AG04450 (cell line): ENCODE results near the gene ATP11A. TPM values are rescaled to one million over a fixed set of nuclear protein-coding genes. Genes with fewer than 3 reads are reported as not detected.
"Not testable (repeated sequence)": the region's sequence is repeated elsewhere in the genome, so short reads cannot be mapped to it uniquely, and the experiment has no call there.

Experiments
- CTCF ChIA-PET: fragments of 300-600, 350-600 bp; formaldehyde crosslinking; extraction: SDS; loops from one replicate; lab custom pipeline; 2022; ENCODE audit warnings: antibody characterized with exemption, inconsistent platforms; lab: Charles Lee
- POLR2A ChIA-PET: fragments of 350-600 bp; formaldehyde crosslinking; extraction: SDS; loops from one replicate; lab custom pipeline; 2021; ENCODE audit warnings: antibody characterized with exemption, inconsistent platforms; lab: Yijun Ruan, JAX
- DNase-seq: peaks from one replicate; pipeline ENCODE4 v3.0.0-alpha.2; 2011; ENCODE audit warnings: low read depth, low spot score
- H3K27ac ChIP-seq: one replicate; pipeline ENCODE4 v1.5.1; 2012; ENCODE audit warnings: low read depth, low read length, control low read depth
- H3K27me3 ChIP-seq: one replicate; pipeline ENCODE4 v1.6.0; 2012; ENCODE audit warnings: low read length; ENCODE audit not compliant: control insufficient read depth, insufficient read depth
- H3K4me3 ChIP-seq: 2 replicates; pipeline ENCODE4 v1.5.1; 2011; ENCODE audit warnings: mild to moderate bottlenecking, low read depth, low read length, control low read depth
- H3K9me3 ChIP-seq: 2 replicates; pipeline ENCODE4 v1.5.1; 2012; ENCODE audit warnings: low read length; ENCODE audit not compliant: control insufficient read depth, insufficient read depth
- polyA plus RNA-seq: library from polyadenylated mRNA; depleted of rRNA; stranded (reverse); fragments of >200 nt; gene quantifications from 2 replicates; pipeline ENCODE4 v1.2.3, GENCODE V29; 2011
- TF ChIP-seq, protein P1 (sequence below): IDR thresholded peaks from 2 replicates; pipeline ENCODE4 v1.5.1; 2011; ENCODE audit warnings: low read depth, low read length, control low read depth, inconsistent platforms

ATP11A gene
- polyA plus RNA-seq, 1 experiment: 5.8 TPM

DNA sequence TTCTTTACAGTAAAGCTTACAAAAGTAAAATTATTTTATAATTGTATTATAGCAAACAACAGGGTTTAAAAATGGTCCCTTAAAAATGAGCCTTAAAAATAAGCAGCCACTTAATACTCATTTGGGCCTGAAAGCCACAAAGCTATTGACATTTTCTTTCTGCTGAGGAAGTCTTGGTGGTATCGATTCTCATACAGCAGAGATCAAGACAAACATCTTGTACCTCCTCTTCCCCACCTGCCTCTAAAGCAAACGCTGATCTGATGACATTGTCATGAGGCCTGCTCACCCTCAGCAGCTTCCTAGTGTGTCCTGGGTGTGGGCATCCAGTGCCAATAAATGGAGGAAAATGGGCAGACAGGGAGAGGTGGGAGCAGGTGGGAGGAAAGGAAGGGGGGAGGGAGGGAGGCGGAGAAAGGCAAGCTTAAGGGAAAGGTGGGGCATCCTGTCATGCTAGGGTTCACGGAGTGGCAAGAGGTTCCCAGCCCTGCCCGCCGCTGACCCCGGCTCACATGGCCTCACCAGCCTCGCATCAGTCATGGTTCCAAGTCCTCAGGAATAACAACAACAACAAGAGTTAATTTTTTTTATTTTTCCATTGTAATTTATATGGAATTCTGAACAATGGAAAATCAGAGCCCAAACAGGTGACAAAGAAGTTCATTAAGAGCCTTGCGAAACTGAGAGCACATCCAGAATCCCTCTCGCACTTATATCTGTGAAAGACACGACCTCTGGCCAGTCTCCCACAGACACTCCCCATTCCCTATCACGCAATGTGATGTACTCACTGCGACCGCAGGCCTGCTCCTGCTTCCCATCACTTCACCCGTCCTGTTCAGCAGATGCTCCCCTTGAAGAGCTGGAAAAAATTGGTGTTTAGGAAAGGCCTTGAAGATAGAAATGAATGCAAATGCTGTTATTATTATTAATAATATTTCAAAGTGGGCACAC, 15.1 kb upstream of the ATP11A start:
- no peak overlapping the region for H3K4me3 ChIP-seq
- TF ChIP-seq, protein P1, sequence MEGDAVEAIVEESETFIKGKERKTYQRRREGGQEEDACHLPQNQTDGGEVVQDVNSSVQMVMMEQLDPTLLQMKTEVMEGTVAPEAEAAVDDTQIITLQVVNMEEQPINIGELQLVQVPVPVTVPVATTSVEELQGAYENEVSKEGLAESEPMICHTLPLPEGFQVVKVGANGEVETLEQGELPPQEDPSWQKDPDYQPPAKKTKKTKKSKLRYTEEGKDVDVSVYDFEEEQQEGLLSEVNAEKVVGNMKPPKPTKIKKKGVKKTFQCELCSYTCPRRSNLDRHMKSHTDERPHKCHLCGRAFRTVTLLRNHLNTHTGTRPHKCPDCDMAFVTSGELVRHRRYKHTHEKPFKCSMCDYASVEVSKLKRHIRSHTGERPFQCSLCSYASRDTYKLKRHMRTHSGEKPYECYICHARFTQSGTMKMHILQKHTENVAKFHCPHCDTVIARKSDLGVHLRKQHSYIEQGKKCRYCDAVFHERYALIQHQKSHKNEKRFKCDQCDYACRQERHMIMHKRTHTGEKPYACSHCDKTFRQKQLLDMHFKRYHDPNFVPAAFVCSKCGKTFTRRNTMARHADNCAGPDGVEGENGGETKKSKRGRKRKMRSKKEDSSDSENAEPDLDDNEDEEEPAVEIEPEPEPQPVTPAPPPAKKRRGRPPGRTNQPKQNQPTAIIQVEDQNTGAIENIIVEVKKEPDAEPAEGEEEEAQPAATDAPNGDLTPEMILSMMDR: no peak
- ChIA-PET POLR2A (no interaction called here), CTCF (no interaction called here)
- no peak for DNase-seq
- peaks cover 5% of the 10 kb centered on the region; the same call in 1 of the 2 replicates for H3K9me3 ChIP-seq
- H3K27ac ChIP-seq: no peak overlapping the region
- peaks cover 33% of the 10 kb centered on the region for H3K27me3 ChIP-seq

DNA sequence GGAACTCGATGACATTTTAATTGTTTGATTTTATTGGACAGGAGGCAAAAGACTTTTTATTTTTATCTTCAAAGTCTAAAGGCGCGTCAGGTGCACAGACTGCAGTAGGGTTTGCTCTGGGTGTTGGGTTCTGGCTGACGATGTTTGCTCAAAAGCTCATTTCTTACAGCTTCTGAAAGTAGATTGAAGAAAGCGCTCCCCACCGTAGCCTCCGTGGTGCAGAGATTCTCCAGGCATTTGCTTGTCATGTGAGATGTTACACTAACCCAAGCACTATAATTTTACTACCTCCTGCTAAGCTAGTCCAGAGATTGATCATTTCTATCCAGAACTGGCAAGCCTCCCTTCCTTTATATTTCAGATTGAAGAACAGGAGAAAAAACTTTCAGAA, 14.5 kb upstream of the ATP11A start:
- H3K4me3 ChIP-seq: no peak overlapping the region
- TF ChIP-seq, protein P1: no peak
- H3K27me3 ChIP-seq: peaks cover 33% of the 10 kb centered on the region
- DNase-seq: no peak
- ChIA-PET POLR2A (no interaction called here), CTCF (no interaction called here)
- no peak overlapping the region for H3K27ac ChIP-seq
- peaks cover 5% of the 10 kb centered on the region; the same call in 1 of the 2 replicates for H3K9me3 ChIP-seq

DNA sequence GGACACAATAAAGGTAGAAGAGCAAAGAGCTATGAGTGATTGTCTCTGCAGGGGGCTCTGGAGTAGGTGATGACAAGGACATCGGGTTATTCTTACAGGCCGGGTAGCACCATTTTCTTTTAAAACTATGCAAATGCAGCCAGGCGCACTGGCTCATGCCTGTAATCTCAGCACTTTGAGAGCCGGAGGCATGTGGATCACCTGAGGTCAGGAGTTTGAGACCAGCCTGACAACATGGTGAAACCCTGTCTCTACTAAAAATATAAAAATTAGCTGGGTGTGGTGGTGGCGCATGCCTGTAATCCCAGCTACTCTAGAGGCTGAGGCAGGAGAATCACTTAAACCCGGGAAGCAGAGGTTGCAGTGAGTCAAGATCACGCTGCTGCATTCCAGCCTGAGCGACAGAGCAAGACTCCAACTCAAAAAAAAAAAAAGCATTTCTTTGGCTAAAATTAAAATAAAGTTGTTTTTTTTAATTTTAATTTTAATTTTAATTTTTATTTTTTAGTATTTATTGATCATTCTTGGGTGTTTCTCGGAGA, 12.3 kb upstream of the ATP11A start:
- H3K9me3 ChIP-seq, POLR2A ChIA-PET, H3K27ac ChIP-seq, DNase-seq, H3K4me3 ChIP-seq: not testable (repeated sequence)
- CTCF ChIA-PET: interaction anchor here (0.7 kb wide), 1 partner anchor 72 kb away, joined by 3 read pairs; no protein-coding TSS in a partner anchor
- H3K27me3 ChIP-seq: peaks cover 34% of the 10 kb centered on the region

DNA sequence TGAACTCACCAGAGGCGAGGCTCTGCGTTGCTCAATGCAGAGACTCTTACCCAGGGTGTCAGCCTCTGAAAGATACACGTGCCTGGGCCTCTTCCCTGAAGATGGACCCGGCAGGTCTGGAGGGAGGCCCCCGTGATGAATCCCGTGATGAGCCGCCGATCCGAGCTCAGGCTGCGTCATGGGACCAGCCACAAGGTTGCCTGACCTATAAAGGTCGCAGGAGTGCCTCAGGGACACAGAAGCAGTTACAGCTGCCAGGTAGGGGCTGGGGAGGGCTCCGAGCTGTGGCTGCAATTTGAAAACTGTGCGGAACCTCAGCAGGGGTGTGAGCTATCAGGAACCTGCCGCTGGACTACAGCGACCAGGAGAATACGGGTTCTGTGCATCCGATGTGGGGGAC, 10.5 kb upstream of the ATP11A start:
- Histone ChIP-seq H3K9me3 (peaks cover 5% of the 10 kb centered on the region; the same call in 1 of the 2 replicates), H3K4me3 (no peak overlapping the region), H3K27ac (no peak overlapping the region), H3K27me3 (peaks cover 25% of the 10 kb centered on the region)
- CTCF ChIA-PET: interaction anchor here (0.5 kb wide), 1 partner anchor 1400 kb away, joined by 10 read pairs; no protein-coding TSS in a partner anchor
- TF ChIP-seq, protein P1: no peak
- no peak for DNase-seq
- POLR2A ChIA-PET: no interaction called here

DNA sequence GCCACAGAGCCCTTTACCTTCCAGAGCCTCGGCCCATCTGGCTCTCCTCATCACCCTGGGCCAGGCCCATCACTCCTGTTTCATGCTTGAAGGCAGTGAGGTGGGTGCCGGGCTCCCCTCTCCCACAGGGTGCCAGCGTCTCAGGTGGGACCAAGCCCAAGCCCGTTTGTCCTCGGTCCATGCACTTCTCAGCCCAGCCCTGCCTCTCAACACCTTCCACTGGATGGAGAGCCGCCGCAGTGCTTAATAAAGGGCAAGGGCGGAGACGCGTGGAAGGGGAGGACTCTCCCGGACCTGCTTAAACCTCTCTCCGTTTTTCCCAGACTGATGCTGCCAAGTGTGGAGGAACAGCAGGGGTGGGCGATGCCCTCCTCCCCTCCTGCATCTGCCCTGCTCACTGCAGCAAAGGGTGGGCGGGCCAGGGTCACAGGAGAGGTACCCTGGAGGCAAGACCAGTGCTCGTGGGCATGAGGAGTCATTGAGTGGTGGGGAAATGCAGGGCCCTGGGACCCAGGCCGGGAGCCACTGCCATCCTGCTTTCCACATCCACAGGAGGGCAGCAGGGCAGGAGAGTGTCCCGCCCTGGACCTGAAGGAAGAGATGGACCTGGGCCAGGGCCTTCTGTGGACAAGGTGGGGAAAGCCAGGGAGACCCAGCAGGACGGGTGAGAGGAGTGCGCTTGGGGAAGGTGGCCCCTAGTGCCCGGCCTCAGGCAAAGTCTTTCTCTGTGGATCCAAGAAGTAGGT, 9.7 kb upstream of the ATP11A start:
- H3K9me3 ChIP-seq: peaks cover 5% of the 10 kb centered on the region; the same call in 1 of the 2 replicates
- TF ChIP-seq, protein P1: no peak
- no peak overlapping the region for H3K27ac ChIP-seq
- no peak overlapping the region for H3K4me3 ChIP-seq
- DNase-seq: no peak
- ChIA-PET CTCF (no interaction called here), POLR2A (no interaction called here)
- H3K27me3 ChIP-seq: peaks cover 25% of the 10 kb centered on the region
